ENCODE results near the gene SLC10A1. TPM values are rescaled to one million over a fixed set of nuclear protein-coding genes. Genes with fewer than 3 reads are reported as not detected.

The SLC10A1 gene
- total RNA-seq, 2 donors from 2014 or later: not detected

DNA sequence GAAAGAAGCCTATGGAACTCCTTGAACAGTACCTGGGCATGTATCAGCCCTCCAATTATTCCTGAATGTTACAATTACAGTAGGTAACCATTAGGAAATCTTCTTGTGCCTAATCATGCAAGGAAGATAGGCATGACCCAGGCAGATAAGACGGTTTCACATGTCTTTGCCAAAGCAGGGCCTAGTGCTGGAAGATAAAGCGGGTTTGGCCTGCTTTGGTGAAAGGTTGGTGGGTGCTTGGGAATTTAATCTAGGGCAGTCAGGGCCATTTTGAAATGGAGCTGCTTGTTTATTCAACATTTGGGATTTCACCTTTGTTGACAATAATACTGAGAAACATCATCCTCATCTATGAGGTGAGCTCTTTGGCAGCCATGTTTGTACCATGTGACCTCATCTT is 42.6 kb downstream of the SLC10A1 start:
- intact Hi-C loops (cut with DNase I): no loop called here
- WGBS: 98% methylated on average over 2 of the region's 2 CpGs
- H3K27me3 ChIP-seq (replicated peaks; ENCODE audit: insufficient read depth): no peaks in the 10 kb centered on the region
- H3K4me1 ChIP-seq (replicated peaks): no peaks in the 10 kb centered on the region
- DNase-seq (ENCODE audit: low spot score): no peak
- no peak for TF ChIP-seq POLR2AphosphoS5 (IDR thresholded peaks at IDR 0.05)
- TF ChIP-seq POLR2A (IDR thresholded peaks at IDR 0.05): no peak
- TF ChIP-seq, protein P1, sequence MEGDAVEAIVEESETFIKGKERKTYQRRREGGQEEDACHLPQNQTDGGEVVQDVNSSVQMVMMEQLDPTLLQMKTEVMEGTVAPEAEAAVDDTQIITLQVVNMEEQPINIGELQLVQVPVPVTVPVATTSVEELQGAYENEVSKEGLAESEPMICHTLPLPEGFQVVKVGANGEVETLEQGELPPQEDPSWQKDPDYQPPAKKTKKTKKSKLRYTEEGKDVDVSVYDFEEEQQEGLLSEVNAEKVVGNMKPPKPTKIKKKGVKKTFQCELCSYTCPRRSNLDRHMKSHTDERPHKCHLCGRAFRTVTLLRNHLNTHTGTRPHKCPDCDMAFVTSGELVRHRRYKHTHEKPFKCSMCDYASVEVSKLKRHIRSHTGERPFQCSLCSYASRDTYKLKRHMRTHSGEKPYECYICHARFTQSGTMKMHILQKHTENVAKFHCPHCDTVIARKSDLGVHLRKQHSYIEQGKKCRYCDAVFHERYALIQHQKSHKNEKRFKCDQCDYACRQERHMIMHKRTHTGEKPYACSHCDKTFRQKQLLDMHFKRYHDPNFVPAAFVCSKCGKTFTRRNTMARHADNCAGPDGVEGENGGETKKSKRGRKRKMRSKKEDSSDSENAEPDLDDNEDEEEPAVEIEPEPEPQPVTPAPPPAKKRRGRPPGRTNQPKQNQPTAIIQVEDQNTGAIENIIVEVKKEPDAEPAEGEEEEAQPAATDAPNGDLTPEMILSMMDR (IDR thresholded peaks at IDR 0.05): no peak
- no peaks in the 10 kb centered on the region for H3K36me3 ChIP-seq
- peak overlapping the region in 1 of 2 donors; percentile 85 for H3K27ac ChIP-seq
- no peak overlapping the region for H3K4me3 ChIP-seq
- H3K9me3 ChIP-seq: no peaks in the 10 kb centered on the region

DNA sequence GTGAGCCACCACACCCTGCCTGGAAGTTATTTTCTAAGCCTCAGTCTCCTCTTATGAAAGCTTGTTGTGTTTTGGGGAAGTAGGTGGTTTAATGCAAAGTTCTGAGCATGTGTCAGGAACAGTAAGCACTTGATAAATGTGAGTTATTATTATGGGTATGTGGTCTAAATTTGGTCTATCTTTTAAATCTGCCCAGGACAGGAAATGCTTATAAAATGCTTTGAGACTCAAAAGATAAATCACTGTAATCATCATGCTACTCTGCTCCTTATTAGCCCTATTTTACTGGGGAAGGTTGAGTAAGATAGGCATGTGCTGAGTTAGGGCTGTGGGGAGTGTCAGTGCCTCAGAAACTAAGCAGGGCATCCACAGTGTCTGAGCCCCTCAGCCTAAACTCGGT is 43.2 kb downstream of the SLC10A1 start:
- 92% methylated on average over 1 of the region's 1 CpG for WGBS
- no peaks in the 10 kb centered on the region for H3K4me1 ChIP-seq (replicated peaks)

DNA sequence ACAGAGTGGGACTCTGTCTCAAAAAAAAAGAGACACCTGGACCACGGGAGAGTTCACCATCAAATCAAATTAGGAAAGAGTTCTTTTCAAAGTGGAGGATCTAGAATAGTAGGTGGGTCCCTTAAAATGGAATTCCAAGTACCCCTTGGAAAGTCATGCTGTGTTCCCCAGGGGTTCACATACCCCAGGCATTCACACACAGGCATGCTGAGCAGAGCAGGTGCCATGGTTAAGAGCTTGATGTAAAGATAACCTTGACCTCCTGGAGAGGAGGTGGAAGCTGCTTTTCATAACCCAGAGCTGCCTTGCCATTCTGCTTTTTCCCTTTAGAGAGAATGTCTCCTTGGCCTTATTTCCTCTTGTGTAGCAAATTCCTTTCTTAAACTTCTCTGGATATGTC is 44.3 kb downstream of the SLC10A1 start:
- WGBS: 39% methylated on average over 1 of the region's 1 CpG
- Histone ChIP-seq H3K4me1 (replicated peaks) (no peaks in the 10 kb centered on the region), H3K36me3 (no peaks in the 10 kb centered on the region), H3K27ac (no peak overlapping the region), H3K27me3 (replicated peaks; ENCODE audit: insufficient read depth) (no peaks in the 10 kb centered on the region), H3K4me3 (no peak overlapping the region), H3K9me3 (no peaks in the 10 kb centered on the region)
- intact Hi-C loops (cut with DNase I): no loop called here
- TF ChIP-seq, protein P1 (IDR thresholded peaks at IDR 0.05): no peak
- TF ChIP-seq POLR2AphosphoS5 (IDR thresholded peaks at IDR 0.05) (no peak), POLR2A (IDR thresholded peaks at IDR 0.05) (no peak)
- DNase-seq (ENCODE audit: low spot score): no peak

More for the DNA sequence above, 43.2 kb downstream of the SLC10A1 start:
- Histone ChIP-seq H3K4me3 (no peak overlapping the region), H3K36me3 (no peaks in the 10 kb centered on the region), H3K9me3 (no peaks in the 10 kb centered on the region), H3K27me3 (replicated peaks; ENCODE audit: insufficient read depth) (no peaks in the 10 kb centered on the region), H3K27ac (no peak overlapping the region)
- intact Hi-C loops (cut with DNase I): no loop called here
- TF ChIP-seq, protein P1 (IDR thresholded peaks at IDR 0.05): no peak
- TF ChIP-seq POLR2A (IDR thresholded peaks at IDR 0.05) (no peak), POLR2AphosphoS5 (IDR thresholded peaks at IDR 0.05) (no peak)
- no peak for DNase-seq (ENCODE audit: low spot score)

DNA sequence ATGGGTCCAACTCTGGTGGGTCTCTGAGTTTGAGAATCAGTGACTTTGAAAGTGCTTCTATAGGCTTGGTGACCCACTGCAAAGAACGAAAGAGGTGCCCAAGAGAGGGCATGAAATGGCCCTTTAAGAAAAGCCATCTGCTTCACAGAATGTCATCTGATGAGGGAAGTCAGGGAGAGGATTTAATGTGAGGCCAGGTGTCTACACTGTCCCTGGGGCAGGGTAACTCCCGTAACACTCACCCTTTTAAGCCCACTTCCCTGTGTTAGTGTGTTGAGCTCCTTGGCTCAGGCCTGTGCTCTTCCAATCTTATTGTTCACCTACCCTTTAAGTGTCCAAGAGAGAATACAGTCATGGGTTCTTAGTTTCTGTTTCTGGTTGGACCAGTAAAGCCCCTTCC is 46.5 kb downstream of the SLC10A1 start:
- no peak overlapping the region for H3K27ac ChIP-seq
- intact Hi-C loops (cut with DNase I): no loop called here
- no peaks in the 10 kb centered on the region for H3K36me3 ChIP-seq
- TF ChIP-seq POLR2A (IDR thresholded peaks at IDR 0.05) (no peak), POLR2AphosphoS5 (IDR thresholded peaks at IDR 0.05) (no peak)
- TF ChIP-seq, protein P1 (IDR thresholded peaks at IDR 0.05): no peak
- no peaks in the 10 kb centered on the region for H3K27me3 ChIP-seq (replicated peaks; ENCODE audit: insufficient read depth)
- no peaks in the 10 kb centered on the region for H3K9me3 ChIP-seq
- H3K4me3 ChIP-seq: no peak overlapping the region
- H3K4me1 ChIP-seq (replicated peaks): no peaks in the 10 kb centered on the region
- WGBS: 88% methylated on average over 2 of the region's 2 CpGs
- DNase-seq (ENCODE audit: low spot score): no peak

DNA sequence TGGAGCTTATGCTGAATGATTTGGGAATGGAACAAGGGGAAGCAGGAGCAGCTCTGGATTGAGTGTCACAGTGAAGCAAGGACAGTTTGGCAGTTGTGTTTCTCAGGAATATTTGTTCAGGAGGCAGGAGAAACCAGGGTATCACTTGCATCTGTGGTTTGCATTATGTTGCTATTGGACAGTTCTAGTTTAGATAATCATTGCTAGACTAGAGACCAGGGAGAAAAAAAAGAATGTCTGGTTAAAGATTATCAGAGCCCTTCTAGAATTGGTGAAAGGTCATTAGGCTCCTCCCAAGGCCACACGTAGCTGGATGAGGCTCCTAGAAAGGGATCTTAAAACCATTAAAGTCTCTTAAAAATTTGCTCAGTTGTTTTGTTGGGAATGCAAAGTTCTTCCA is 47.1 kb downstream of the SLC10A1 start:
- no peaks in the 10 kb centered on the region for H3K9me3 ChIP-seq
- TF ChIP-seq POLR2A (IDR thresholded peaks at IDR 0.05): no peak
- TF ChIP-seq, protein P1 (IDR thresholded peaks at IDR 0.05): no peak
- TF ChIP-seq POLR2AphosphoS5 (IDR thresholded peaks at IDR 0.05): no peak
- H3K4me1 ChIP-seq (replicated peaks): no peaks in the 10 kb centered on the region
- no peak overlapping the region for H3K27ac ChIP-seq
- no peaks in the 10 kb centered on the region for H3K36me3 ChIP-seq
- intact Hi-C loops (cut with DNase I): no loop called here
- no peak overlapping the region for H3K4me3 ChIP-seq
- no peaks in the 10 kb centered on the region for H3K27me3 ChIP-seq (replicated peaks; ENCODE audit: insufficient read depth)
- no peak for DNase-seq (ENCODE audit: low spot score)
- WGBS: 68% methylated on average over 1 of the region's 1 CpG

Measured in prostate gland (tissue), 2 donors.